GM19395 (cell line): ENCODE measurements around the gene DSTYK.
"Not testable (repeated sequence)": the region's sequence is repeated elsewhere in the genome, so short reads cannot be mapped to it uniquely, and the experiment has no call there.

Experiments used
- ATAC-seq: cut with Tn5 transposase; IDR thresholded peaks from one replicate; pipeline ENCODE4 v1.9.1; 2021; ENCODE audit warnings: mild to moderate bottlenecking, moderate library complexity; ENCODE audit not compliant: unreplicated experiment

DSTYK gene

GRCh38 chr1:205183676-205184335 lies 27.7 kb downstream of the DSTYK start:
- ATAC-seq = no peak

DNA sequence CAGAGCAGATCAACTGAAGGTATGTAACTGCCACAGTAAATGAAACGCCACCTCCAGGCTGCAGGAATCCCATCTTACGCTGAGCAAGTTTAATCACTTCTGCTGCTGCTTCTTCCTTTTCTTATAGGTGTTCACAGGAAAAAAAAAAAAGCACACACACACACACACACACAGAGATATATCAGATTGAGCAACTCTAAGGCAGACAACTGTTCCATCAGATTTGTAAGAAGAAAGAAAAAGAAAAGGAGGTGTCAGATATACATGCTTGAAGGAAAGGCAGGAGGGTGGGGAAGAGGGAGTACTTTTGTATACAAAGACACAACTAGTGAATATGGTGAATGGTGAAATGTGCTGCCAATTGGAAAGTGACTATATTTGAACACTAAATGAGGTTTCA lies 28.6 kb downstream of the DSTYK start:
- no peak for ATAC-seq

DNA sequence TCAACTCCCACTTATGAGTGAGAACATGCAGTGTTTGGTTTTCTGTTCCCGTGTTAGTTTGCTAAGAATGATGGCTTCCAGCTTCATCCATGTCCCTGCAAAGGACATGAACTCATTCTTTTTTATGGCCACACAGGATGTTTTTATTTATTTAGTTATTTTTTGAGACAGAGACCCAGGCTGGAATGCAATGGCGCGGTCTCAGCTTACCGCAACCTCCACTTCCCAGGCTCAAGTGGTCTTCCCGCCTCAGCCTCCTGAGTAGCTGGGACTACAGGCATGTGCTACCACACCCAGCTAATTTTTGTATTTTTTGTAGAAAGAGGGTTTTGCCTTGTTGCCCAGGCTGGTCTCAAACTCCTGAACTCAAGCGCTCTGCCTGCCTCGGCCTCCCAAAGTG lies 31.2 kb downstream of the DSTYK start:
- not testable (repeated sequence) for ATAC-seq

DNA sequence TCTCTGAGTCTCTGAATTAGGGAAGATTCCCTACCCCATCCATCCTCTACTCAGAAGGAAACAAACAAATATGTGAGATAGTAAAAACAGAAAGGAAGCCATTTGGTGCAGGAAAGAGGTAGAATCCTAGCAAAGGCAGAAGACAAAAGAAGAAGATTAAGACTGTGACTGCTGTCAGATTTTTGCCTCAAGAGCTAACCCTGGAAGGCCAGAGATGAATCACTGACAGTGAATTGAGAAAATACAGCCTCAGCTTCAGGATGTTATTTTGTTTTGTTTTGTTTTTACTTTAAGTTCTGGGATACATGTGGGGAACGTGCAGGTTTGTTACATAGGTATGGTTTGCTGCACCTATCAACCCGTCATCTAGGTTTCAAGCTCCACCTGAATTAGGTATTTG lies 31.7 kb downstream of the DSTYK start:
- no peak for ATAC-seq

DNA sequence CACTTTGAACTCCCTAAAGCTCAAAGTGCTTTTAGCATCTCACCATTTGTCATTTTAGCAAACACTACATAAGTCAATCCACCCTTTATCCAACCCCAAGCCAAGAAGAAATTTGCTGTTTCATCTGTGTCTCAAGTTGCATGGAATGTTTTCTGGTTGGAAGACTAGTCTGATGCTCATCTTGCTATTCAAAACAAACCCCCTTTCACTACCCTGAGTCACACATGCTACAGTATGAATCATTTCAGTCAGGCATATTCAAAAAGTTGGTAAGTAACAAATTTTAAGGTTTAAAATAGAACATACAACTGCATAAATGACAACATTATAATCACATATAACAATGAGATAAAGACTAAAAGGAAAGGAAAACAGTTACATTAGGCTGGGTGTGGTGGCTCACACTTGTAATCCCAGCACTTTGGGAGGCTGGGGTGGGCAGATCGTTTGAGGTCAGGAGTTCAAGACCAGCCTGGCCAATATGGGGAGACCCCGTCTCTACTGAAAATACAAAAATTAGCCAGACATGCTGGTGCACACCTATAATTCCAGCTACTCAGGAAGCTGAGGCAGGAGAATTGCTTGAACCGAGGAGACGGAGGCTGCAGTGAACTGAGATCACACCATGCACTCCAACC lies 38.7 kb downstream of the DSTYK start:
- ATAC-seq = no peak

DNA sequence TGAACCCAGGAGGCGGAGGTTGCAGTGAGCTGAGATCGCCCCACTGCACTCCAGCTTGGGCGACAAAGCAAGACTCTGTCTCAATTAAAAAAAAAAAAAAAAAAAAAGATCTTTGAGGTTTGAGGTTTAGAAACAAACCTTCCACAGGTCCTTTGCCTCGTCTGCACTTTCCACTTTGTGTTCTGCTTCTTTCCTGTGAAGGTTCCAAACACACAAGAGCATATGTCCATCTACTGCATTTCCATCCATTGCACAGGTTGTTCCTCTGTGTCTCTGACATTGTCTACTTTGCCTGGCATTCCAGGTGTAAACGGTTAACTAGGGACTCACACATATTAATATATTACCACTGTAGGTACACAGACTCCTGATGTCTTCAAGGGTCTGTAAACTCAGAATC lies 40.1 kb downstream of the DSTYK start:
- ATAC-seq = no peak

DNA sequence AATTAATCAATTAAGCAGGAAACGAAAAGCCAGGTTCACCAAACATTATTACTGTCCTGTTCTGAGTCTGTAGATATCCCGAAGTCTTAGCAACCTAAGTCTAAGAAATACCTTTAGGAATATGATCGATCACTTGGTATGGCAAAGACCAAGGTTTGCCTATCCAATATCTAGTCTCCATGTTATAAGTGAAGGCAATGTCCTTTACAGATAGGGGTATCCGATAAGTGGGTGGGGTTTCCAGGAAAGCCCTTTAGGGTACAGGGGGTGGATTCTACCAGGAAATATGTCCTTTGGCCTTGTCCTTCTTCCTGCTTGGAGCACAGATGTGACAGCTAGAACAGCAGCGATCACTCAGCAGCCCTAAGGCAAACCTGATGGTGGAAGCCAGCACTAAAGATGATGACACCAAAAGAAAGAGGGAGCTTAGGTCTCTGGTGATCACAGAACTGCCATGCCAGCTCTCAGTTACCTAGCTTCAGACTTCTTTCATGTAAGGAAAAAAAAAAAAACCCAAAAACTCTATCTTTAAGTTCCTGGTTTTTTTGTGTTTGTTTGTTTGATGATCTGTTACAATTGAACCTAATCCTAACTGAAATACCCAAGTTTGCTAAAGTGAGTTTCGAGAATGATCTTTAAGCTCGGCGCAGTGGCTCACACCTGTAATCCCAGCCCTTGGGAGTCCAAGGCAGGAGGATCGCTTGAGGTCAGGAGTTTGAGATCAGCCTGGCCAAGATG lies 40.8 kb downstream of the DSTYK start:
- ATAC-seq = no peak

GRCh38 chr1:205169248-205169647 lies 42.3 kb downstream of the DSTYK start:
- ATAC-seq = no peak

GRCh38 chr1:205168291-205168690 lies 43.2 kb downstream of the DSTYK start:
- no peak for ATAC-seq

- no peak for ATAC-seq
These were observed 49.2 kb downstream of the DSTYK start for GRCh38 chr1:205162301-205162700.

DNA sequence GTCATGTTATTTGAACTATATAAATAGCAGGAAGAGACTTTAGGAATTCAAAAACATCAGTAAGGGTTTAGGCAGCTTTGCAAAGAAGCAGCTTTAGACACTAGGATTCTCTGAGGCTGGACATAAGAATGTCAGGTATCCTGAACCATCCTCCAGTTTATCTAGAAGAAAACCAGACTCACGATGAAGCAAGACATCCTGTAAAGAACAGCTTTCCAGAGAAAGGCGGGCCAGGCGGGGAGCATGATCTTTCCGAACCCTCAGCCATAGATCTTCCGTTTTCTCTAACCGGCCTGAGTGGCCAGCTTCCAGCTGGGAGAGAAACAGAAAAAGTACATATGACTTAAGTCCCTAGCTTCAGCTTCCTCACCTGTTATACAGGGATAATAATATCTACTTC lies 50.4 kb downstream of the DSTYK start:
- ATAC-seq = no peak

GRCh38 chr1:205158048-205158616 lies 53.4 kb downstream of the DSTYK start:
- ATAC-seq = no peak

DNA sequence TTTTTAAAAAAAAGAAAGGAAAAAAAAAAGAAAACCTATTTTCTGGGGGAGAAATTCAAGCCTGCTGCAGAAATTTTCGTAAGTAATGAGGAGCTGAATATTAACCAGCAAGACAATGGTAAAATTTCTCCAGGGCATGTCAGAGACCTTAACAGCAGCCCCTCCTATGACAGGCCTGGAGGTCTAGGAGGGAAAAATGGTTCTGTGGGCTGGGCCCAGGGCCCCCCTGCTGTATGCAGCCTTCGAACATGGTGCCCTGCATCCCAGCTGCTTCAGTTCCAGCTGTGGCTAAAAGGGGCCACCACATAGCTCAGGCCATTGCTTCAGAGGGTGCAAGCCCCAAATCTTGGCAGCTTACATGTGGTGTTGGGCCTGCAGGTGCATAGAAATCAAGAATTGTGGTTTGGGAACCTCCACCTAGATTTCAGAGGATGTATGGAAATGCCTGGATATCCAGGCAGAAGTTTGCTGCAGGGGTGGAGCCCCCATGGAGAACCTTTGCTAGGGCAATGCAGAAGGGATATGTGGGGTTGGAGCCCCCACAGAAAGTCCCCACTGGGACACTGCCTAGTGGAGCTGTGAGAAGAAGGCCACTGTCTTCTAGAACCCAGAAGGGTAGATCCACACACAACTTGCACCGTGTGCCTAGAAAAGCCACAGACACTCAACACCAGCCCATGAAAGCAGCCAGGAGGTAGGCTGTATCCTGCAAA lies 55.7 kb downstream of the DSTYK start:
- not testable (repeated sequence) for ATAC-seq

DNA sequence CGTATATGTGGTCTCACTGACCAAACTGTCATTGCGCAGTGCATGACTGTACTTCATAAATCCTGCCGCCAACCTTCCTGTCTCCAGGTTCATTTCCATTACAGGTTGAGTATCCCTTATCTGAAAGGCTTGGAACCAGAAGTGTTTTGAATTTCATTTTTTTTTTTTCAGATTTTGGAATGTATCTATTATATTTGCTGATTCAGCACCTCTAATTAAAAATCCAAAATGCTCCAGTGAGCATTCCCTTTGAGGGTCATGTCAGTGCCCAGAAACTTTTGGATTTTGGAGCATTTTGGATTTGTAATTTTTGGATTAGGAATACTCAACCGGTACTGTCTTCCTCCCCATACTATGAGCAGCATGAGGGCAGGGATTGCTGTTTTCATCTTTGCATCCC lies 59.0 kb downstream of the DSTYK start:
- no peak for ATAC-seq

- ATAC-seq = no peak
These were observed 60.7 kb downstream of the DSTYK start for GRCh38 chr1:205150651-205151428.

DNA sequence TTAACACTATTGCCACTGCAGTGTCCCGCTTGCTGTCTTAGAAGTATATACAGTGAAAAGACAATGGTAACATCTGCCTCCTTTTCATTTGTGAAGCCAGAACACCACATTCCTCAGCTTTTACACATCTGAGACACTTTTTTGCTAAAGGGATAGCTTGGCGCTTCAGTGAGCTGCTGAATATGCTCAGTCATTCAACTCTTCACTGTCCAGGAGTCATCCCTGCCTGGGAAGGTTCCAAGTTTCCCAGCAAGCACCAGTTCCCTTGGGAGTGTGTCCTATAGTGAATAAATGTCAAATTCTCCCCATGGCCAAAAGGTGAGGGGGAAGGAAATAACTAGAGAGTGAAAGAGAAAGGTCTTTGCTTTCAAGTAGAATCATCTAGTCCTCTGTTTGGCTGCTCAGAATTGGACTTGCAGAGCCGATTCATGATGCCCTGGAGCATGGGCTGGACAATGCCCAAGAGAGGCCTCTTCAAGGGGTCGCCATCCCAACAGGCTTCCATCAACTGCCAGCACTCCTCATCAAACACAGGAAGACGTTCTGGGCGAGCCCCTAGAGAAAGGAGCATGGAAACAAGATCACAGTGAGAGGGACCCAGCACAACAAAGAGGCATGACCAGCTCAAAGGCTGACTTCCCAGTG lies 64.2 kb downstream of the DSTYK start:
- ATAC-seq = no peak

DNA sequence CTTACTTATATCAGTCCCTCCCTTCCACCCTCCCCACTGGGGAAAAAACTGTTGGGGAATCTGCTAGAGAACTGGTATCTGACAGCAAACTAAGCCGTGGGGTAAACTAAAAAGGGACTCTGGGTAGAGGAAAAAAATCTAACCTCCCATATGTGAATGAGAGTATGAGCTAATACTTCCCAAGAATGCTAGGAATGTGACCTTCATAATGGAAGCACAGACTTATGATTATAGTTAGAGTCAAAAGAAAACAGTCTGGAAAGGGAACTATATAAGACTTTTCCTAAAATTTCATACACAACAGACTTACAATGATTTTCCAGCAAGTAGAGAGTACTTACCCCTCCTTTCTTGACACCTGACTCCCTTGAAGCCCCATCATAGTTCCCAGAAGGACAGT lies 66.8 kb downstream of the DSTYK start:
- ATAC-seq = no peak

- no peak for ATAC-seq
These were observed 67.3 kb downstream of the DSTYK start for GRCh38 chr1:205144046-205144720.

GRCh38 chr1:205142102-205142469 lies 69.4 kb downstream of the DSTYK start:
- ATAC-seq = no peak
